Liver (tissue), 9 donors: ENCODE data around the gene MED26. TPM values are rescaled to one million over a fixed set of nuclear protein-coding genes. Genes with fewer than 3 reads are reported as not detected.
A peak's percentile ranks its signal among the peaks of the same experiment; 100 is the strongest.

ENCODE experiments used
- DNase-seq: peaks from one replicate; pipeline ENCODE4 v3.0.0-alpha.2; 2017; ENCODE audit warnings: low spot score
- H3K27ac ChIP-seq, 2 donors: one replicate each; pipeline ENCODE4 v1.7.0; 2013; ENCODE audit warnings: inconsistent platforms in 2 of 2, low read length in 2 of 2, control low read depth in 1 of 2, low read depth in 1 of 2, mild to moderate bottlenecking in 1 of 2
- H3K27me3 ChIP-seq, 4 donors: one replicate each; pipeline versions ENCODE4 v1.6.1 to v1.7.0; 2013; ENCODE audit warnings: low read length in 3 of 4, inconsistent platforms in 1 of 4, mild to moderate bottlenecking in 1 of 4, moderate library complexity in 1 of 4; ENCODE audit not compliant: control insufficient read depth in 4 of 4, insufficient read depth in 4 of 4
- H3K36me3 ChIP-seq, 4 donors: one replicate each; pipeline versions ENCODE4 v1.6.1 to v1.7.0; 2013; ENCODE audit warnings: low read length in 3 of 4, mild to moderate bottlenecking in 3 of 4, low read depth in 1 of 4, moderate library complexity in 1 of 4; ENCODE audit not compliant: control insufficient read depth in 4 of 4, insufficient read depth in 3 of 4
- H3K4me1 ChIP-seq, 4 donors: one replicate each; pipeline versions ENCODE4 v1.6.1 to v1.7.0; 2013; ENCODE audit warnings: low read length in 3 of 4, mild to moderate bottlenecking in 3 of 4, moderate library complexity in 1 of 4; ENCODE audit not compliant: control insufficient read depth in 4 of 4, insufficient read depth in 4 of 4
- H3K4me3 ChIP-seq, 3 donors: one replicate each; pipeline versions ENCODE4 v1.6.1 to v1.7.0; 2013; ENCODE audit warnings: low read length in 3 of 3, control low read depth in 1 of 3, low read depth in 1 of 3, mild to moderate bottlenecking in 1 of 3
- H3K9ac ChIP-seq, 2 donors: one replicate each; pipeline ENCODE4 v1.7.0; 2013; ENCODE audit warnings: low read length in 2 of 2, mild to moderate bottlenecking in 2 of 2, moderate library complexity in 2 of 2, control low read depth in 1 of 2, low read depth in 1 of 2
- H3K9me3 ChIP-seq, 4 donors: one replicate each; pipeline versions ENCODE4 v1.6.1 to v1.7.0; 2013; ENCODE audit warnings: low read length in 3 of 4; ENCODE audit not compliant: control insufficient read depth in 4 of 4
- ATF3 ChIP-seq: IDR thresholded peaks from 2 replicates; pipeline ENCODE4 v1.6.1; 2016; ENCODE audit warnings: antibody characterized with exemption
- CTCF ChIP-seq: fragments of 150-350 bp; IDR thresholded peaks from 2 replicates; pipeline ENCODE4 v1.5.1; 2017; ENCODE audit warnings: improper control_type of control experiment, low read depth, low read length; ENCODE audit not compliant: missing input control
- EGR1 ChIP-seq, 2 donors: IDR thresholded peaks; 2 replicates each; pipeline ENCODE4 v1.6.1; 2016 to 2018; ENCODE audit warnings: antibody characterized with exemption in 2 of 2, low read depth in 2 of 2
- FOXA1 ChIP-seq: IDR thresholded peaks from 2 replicates; pipeline ENCODE4 v1.6.1; 2016; ENCODE audit warnings: antibody characterized with exemption
- FOXA2 ChIP-seq: IDR thresholded peaks from 2 replicates; pipeline ENCODE4 v1.6.1; 2016; ENCODE audit warnings: antibody characterized with exemption
- GABPA ChIP-seq, 2 donors: IDR thresholded peaks in 1 of 2; conservative IDR thresholded peaks in 1 of 2; 2 replicates each; pipeline ENCODE4 v1.6.1; 2016; ENCODE audit warnings: antibody characterized with exemption in 2 of 2, mild to moderate bottlenecking in 1 of 2, moderate library complexity in 1 of 2
- HNF4A ChIP-seq, 2 donors: conservative IDR thresholded peaks; 2 replicates each; pipeline ENCODE4 v1.6.1; 2016; ENCODE audit warnings: antibody characterized with exemption in 2 of 2, mild to moderate bottlenecking in 2 of 2
- HNF4G ChIP-seq: IDR thresholded peaks from 2 replicates; pipeline ENCODE4 v1.6.1; 2016; ENCODE audit warnings: antibody characterized with exemption
- JUND ChIP-seq, 2 donors: IDR thresholded peaks; 2 replicates each; pipeline ENCODE4 v1.6.1; 2016; ENCODE audit warnings: antibody characterized with exemption in 2 of 2
- MAX ChIP-seq: IDR thresholded peaks from 2 replicates; pipeline ENCODE4 v1.6.1; 2016; ENCODE audit warnings: antibody characterized with exemption
- NR2F2 ChIP-seq: IDR thresholded peaks from 2 replicates; pipeline ENCODE4 v1.6.1; 2016; ENCODE audit warnings: antibody characterized with exemption
- RAD21 ChIP-seq, 2 donors: IDR thresholded peaks; 2 replicates each; pipeline ENCODE4 v1.6.1; 2016; ENCODE audit warnings: antibody characterized with exemption in 2 of 2, mild to moderate bottlenecking in 2 of 2
- RXRA ChIP-seq, 2 donors: IDR thresholded peaks; 2 replicates each; pipeline ENCODE4 v1.6.1; 2017 to 2018; ENCODE audit warnings: antibody characterized with exemption in 2 of 2, mild to moderate bottlenecking in 1 of 2
- SP1 ChIP-seq: IDR thresholded peaks from 2 replicates; pipeline ENCODE4 v1.6.1; 2018; ENCODE audit warnings: antibody characterized with exemption, mild to moderate bottlenecking
- TAF1 ChIP-seq: conservative IDR thresholded peaks from 2 replicates; pipeline ENCODE4 v1.6.1; 2016; ENCODE audit warnings: antibody characterized with exemption, mild to moderate bottlenecking
- ZBTB33 ChIP-seq: IDR thresholded peaks from 2 replicates; pipeline ENCODE4 v1.6.1; 2016; ENCODE audit warnings: antibody characterized with exemption
- WGBS: extraction: QIAGEN DNeasy Blood & Tissue Kit; methylation state at CpG from one replicate; pipeline ENCODE4 v1.1.7; 2013; 5-methylcytosine and 5-hydroxymethylcytosine counted together
- polyA plus RNA-seq, 2 donors: library from polyadenylated mRNA; stranded (reverse) in 1 of 2; unstranded in 1 of 2; fragments of 200-250 nt in 1 of 2; fragments of >200 nt in 1 of 2; fragmentation: Nextera tagmentation in 1 of 2; extraction: Ambion mirVana in 1 of 2; gene quantifications; one replicate each; pipeline versions ENCODE4 v1.2.1 to v1.2.3, GENCODE V29; 2013 to 2015
- total RNA-seq, 2 donors: library from RNA; depleted of rRNA; stranded (reverse); fragments of >200 nt; gene quantifications; one replicate each; pipeline ENCODE4 v1.2.3, GENCODE V29; 2014
- donor health status: healthy.
- donor health status: healthy.
- donor health status: healthy.
- donor health status: healthy.
- donor health status: healthy.

The MED26 gene
- total and polyA plus RNA-seq, 4 donors: 1.5 to 3.8 (median 3.2) TPM

- H3K27ac ChIP-seq: peak overlapping the region; percentile 91 to 93
Measured at GRCh38 chr19:16541526-16542044, 86.4 kb downstream of the MED26 start.

GRCh38 chr19:16540948-16541347, 87.1 kb downstream of the MED26 start:
- no peak for DNase-seq
- Histone ChIP-seq H3K9me3 (no peaks in the 10 kb centered on the region), H3K4me3 (peak overlapping the region; percentile 86 to 99 (median 99)), H3K9ac (peak overlapping the region; percentile 93 to 97), H3K4me1 (peaks cover 11 to 47% (median 35%) of the 10 kb centered on the region in 4 donors), H3K27me3 (no peaks in the 10 kb centered on the region), H3K27ac (peak overlapping the region in 1 of 2 donors; percentile 91), H3K36me3 (peaks cover 0 to 25% (median 7%) of the 10 kb centered on the region in 4 donors)
- 35% methylated on average over 12 of the region's 12 CpGs for WGBS
- TF ChIP-seq MAX (no peak), GABPA (IDR thresholded peaks at IDR 0.05 in 1 of 2, conservative IDR thresholded peaks at IDR 0.05 in 1 of 2) (peak in 1 of 2 donors; percentile 66), TAF1 (no peak), RXRA (IDR thresholded peaks at IDR 0.05) (peak; percentile 96 to 98), EGR1 (IDR thresholded peaks at IDR 0.05; ENCODE audit: low read depth in 2 of 2) (no peak), HNF4G (peak; percentile 72), JUND (IDR thresholded peaks at IDR 0.05) (peak in 1 of 2 donors; percentile 18), HNF4A (conservative IDR thresholded peaks at IDR 0.05) (peak; percentile 90), SP1 (peak; percentile 85)

More at GRCh38 chr19:16541526-16542044, 86.4 kb downstream of the MED26 start:
- H3K36me3 ChIP-seq: peaks cover 0 to 18% (median 3%) of the 10 kb centered on the region in 4 donors
- H3K9ac ChIP-seq: peak overlapping the region; percentile 93 to 97
- no peaks in the 10 kb centered on the region for H3K9me3 ChIP-seq
- no peaks in the 10 kb centered on the region for H3K27me3 ChIP-seq
- peaks cover 11 to 47% (median 35%) of the 10 kb centered on the region in 4 donors for H3K4me1 ChIP-seq
- H3K4me3 ChIP-seq: peak overlapping the region; percentile 86 to 99 (median 99)
- TF ChIP-seq TAF1 (no peak), CTCF (no peak), HNF4G (no peak), MAX (no peak), RAD21 (IDR thresholded peaks at IDR 0.05) (no peak), NR2F2 (no peak), EGR1 (IDR thresholded peaks at IDR 0.05; ENCODE audit: low read depth in 2 of 2) (no peak), FOXA1 (no peak), FOXA2 (no peak), JUND (IDR thresholded peaks at IDR 0.05) (no peak), ZBTB33 (no peak), HNF4A (conservative IDR thresholded peaks at IDR 0.05) (no peak), GABPA (IDR thresholded peaks at IDR 0.05 in 1 of 2, conservative IDR thresholded peaks at IDR 0.05 in 1 of 2) (no peak), RXRA (IDR thresholded peaks at IDR 0.05) (no peak), ATF3 (no peak)
- WGBS: under 1% methylated on average over 29 of the region's 29 CpGs
- no peak for DNase-seq
